Urinary bladder (tissue), 4 donors: ENCODE data around the gene SORBS1. TPM values are rescaled to one million over a fixed set of nuclear protein-coding genes. Genes with fewer than 3 reads are reported as not detected.
A peak's percentile ranks its signal among the peaks of the same experiment; 100 is the strongest.
"Not testable (repeated sequence)": the region's sequence is repeated elsewhere in the genome, so short reads cannot be mapped to it uniquely, and the experiment has no call there.

Source experiments
- DNase-seq: peaks from one replicate; pipeline ENCODE4 v3.0.0-alpha.2; 2015; ENCODE audit errors: extremely low spot score
- H3K27ac ChIP-seq: one replicate; pipeline ENCODE4 v1.5.1; 2013; ENCODE audit warnings: low read depth, mild to moderate bottlenecking, moderate library complexity
- H3K36me3 ChIP-seq: one replicate; pipeline ENCODE4 v1.6.1; 2013; ENCODE audit warnings: mild to moderate bottlenecking, moderate library complexity; ENCODE audit not compliant: insufficient read depth
- H3K4me1 ChIP-seq: one replicate; pipeline ENCODE4 v1.6.1; 2013; ENCODE audit warnings: mild to moderate bottlenecking, moderate library complexity; ENCODE audit not compliant: insufficient read depth
- H3K4me3 ChIP-seq: one replicate; pipeline ENCODE4 v1.5.1; 2013; ENCODE audit warnings: low read depth, low read length
- WGBS: extraction: QIAGEN DNeasy Blood & Tissue Kit; methylation state at CpG from one replicate; pipeline ENCODE4 v1.1.7; 2013; 5-methylcytosine and 5-hydroxymethylcytosine counted together
- polyA plus RNA-seq: library from polyadenylated mRNA; stranded (reverse); fragments of 200-250 nt; gene quantifications from one replicate; pipeline ENCODE4 v1.2.3, GENCODE V29; 2013
- total RNA-seq: library from RNA; depleted of rRNA; stranded (reverse); fragments of >200 nt; gene quantifications from one replicate; pipeline ENCODE4 v1.2.3, GENCODE V29; 2014
- donor health status: healthy with polysubstance abuse.
- donor health status: healthy.

The SORBS1 gene
- total and polyA plus RNA-seq, 2 donors: 297 to 697 TPM

- H3K4me1 ChIP-seq: no peaks in the 10 kb centered on the region
Observed at GRCh38 chr10:95474228-95475002, 86.8 kb downstream of the SORBS1 start.

GRCh38 chr10:95472304-95473088 is 88.7 kb downstream of the SORBS1 start:
- Histone ChIP-seq H3K4me1 (no peaks in the 10 kb centered on the region), H3K27ac (peak overlapping the region; percentile 30), H3K4me3 (no peak overlapping the region), H3K36me3 (no peaks in the 10 kb centered on the region)
- whole genome bisulfite sequencing: 63% methylated on average over 13 of the region's 13 CpGs
- no peak for DNase-seq

More at GRCh38 chr10:95474228-95475002, 86.8 kb downstream of the SORBS1 start:
- no peaks in the 10 kb centered on the region for H3K36me3 ChIP-seq
- no peak for DNase-seq
- H3K27ac ChIP-seq: peak overlapping the region; percentile 58
- no peak overlapping the region for H3K4me3 ChIP-seq
- WGBS: 14% methylated on average over 7 of the region's 7 CpGs

GRCh38 chr10:95469676-95470075 is 91.5 kb downstream of the SORBS1 start:
- H3K4me3 ChIP-seq: no peak overlapping the region
- H3K36me3 ChIP-seq: no peaks in the 10 kb centered on the region
- DNase-seq: no peak
- WGBS: 69% methylated on average over 5 of the region's 5 CpGs
- H3K27ac ChIP-seq: peak overlapping the region; percentile 71
- H3K4me1 ChIP-seq: no peaks in the 10 kb centered on the region

- Histone ChIP-seq H3K27ac (no peak overlapping the region), H3K4me1 (no peaks in the 10 kb centered on the region), H3K36me3 (no peaks in the 10 kb centered on the region), H3K4me3 (no peak overlapping the region)
- WGBS: 49% methylated on average over 3 of the region's 3 CpGs
- DNase-seq: no peak
Observed at GRCh38 chr10:95469251-95469650, 91.9 kb downstream of the SORBS1 start.

DNA sequence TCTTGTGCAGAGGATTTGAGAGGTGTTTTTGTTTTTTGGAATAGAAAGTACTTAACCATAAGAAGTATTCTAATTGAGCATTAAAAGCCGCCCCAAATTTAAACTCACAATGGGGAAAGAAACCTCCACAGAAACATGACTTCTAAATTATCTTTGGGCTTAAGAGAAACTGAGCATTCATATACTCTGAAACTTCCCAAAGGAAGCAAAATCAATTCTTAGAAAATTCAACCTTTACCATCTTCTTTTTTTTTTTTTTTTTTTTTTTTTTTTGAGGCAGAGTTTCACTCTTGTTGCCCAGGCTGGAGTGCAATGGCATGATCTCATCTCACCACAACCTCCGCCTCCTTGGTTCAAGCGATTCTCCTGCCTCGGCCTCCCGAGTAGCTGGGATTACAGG is 93.5 kb downstream of the SORBS1 start:
- H3K4me3 ChIP-seq, H3K27ac ChIP-seq, DNase-seq, H3K36me3 ChIP-seq, H3K4me1 ChIP-seq: not testable (repeated sequence)
- WGBS: 77% methylated on average over 5 of the region's 5 CpGs

DNA sequence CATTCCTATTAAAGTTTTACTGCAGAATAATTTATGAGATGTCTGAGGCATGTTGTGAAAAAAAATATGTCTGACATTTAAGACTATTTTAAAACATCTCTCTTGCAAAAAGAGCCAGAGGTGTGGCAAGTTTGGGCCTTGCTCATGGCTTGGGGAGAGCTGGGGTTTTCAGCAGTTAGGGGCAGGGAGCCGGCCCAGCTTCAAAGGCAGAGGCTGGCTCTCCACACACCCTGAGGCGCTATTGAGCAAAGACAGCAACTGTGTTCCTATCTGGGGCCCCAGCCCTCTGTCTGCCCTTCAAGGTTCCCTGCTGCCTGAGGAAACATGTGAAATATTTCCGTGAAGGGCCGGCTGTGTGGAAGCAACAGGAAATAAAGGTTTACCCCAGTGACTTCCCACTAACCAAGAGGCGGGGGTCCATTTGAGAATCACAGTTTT is 94.0 kb downstream of the SORBS1 start:
- no peak for DNase-seq
- H3K4me1 ChIP-seq: no peaks in the 10 kb centered on the region
- no peak overlapping the region for H3K27ac ChIP-seq
- H3K36me3 ChIP-seq: no peaks in the 10 kb centered on the region
- no peak overlapping the region for H3K4me3 ChIP-seq
- 24% methylated on average over 5 of the region's 5 CpGs for WGBS

- no peak overlapping the region for H3K27ac ChIP-seq
- H3K36me3 ChIP-seq: no peaks in the 10 kb centered on the region
- 80% methylated on average over 3 of the region's 3 CpGs for WGBS
- no peak overlapping the region for H3K4me3 ChIP-seq
- H3K4me1 ChIP-seq: no peaks in the 10 kb centered on the region
- DNase-seq: no peak
Observed at GRCh38 chr10:95466436-95466835, 94.7 kb downstream of the SORBS1 start.

DNA sequence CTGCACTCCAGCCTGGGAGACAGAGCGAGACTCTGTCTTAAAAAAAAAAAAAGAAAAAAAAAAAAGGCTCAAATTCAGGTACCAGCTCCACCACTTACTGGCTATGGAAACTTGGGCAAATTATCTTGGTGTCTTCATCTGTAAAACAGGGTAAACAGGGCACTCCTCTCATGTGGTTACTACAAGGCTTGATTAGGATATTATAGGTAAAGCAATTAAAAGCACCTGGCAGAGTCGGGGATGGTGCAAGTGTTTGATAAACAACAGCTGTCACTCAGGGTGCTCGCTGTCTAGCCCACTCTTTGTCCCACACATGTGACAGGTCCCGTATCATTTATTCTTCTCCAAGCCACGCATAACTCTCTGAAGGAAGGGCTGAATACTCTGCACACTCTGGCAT is 96.9 kb downstream of the SORBS1 start:
- no peaks in the 10 kb centered on the region for H3K36me3 ChIP-seq
- no peak overlapping the region for H3K4me3 ChIP-seq
- no peaks in the 10 kb centered on the region for H3K4me1 ChIP-seq
- WGBS: 71% methylated on average over 5 of the region's 5 CpGs
- H3K27ac ChIP-seq: no peak overlapping the region
- no peak for DNase-seq

GRCh38 chr10:95462740-95463667 is 98.2 kb downstream of the SORBS1 start:
- H3K4me1 ChIP-seq: no peaks in the 10 kb centered on the region
- no peak for DNase-seq

GRCh38 chr10:95461611-95462010 is 99.6 kb downstream of the SORBS1 start:
- no peak overlapping the region for H3K4me3 ChIP-seq
- DNase-seq: no peak
- no peaks in the 10 kb centered on the region for H3K4me1 ChIP-seq
- no peaks in the 10 kb centered on the region for H3K36me3 ChIP-seq
- H3K27ac ChIP-seq: no peak overlapping the region
- WGBS: 71% methylated on average over 4 of the region's 4 CpGs

More at GRCh38 chr10:95462740-95463667, 98.2 kb downstream of the SORBS1 start:
- 48% methylated on average over 1 of the region's 1 CpG for WGBS
- no peaks in the 10 kb centered on the region for H3K36me3 ChIP-seq
- no peak overlapping the region for H3K27ac ChIP-seq
- no peak overlapping the region for H3K4me3 ChIP-seq

- Histone ChIP-seq H3K27ac (peak overlapping the region; percentile 57), H3K4me1 (no peaks in the 10 kb centered on the region), H3K36me3 (no peaks in the 10 kb centered on the region), H3K4me3 (no peak overlapping the region)
- WGBS: 22% methylated on average over 9 of the region's 9 CpGs
- peak; percentile 84 for DNase-seq
Observed at GRCh38 chr10:95459446-95460045, 101.6 kb downstream of the SORBS1 start.

DNA sequence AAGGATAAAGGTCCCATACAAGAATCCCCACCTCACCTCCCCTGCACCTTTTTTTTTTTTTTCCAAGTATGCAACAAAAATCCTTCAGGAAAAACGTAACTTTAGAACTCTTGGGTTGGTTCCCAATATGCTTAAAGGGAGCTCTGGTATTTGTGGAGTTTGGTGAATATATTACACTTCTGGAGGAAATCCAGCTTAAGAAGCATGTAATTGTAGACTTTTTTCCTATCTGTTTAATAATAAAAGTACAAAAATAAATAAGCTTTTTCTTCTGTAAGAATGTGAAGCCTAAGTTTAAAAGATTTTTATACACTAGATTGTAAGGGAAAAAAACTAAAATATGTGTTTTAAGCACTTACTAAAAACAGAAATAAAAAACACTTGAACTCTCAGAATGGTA is 102.3 kb downstream of the SORBS1 start:
- no peak overlapping the region for H3K27ac ChIP-seq
- 22% methylated on average over 1 of the region's 1 CpG for WGBS
- H3K4me1 ChIP-seq: no peaks in the 10 kb centered on the region
- H3K4me3 ChIP-seq: no peak overlapping the region
- no peak for DNase-seq
- H3K36me3 ChIP-seq: no peaks in the 10 kb centered on the region

DNA sequence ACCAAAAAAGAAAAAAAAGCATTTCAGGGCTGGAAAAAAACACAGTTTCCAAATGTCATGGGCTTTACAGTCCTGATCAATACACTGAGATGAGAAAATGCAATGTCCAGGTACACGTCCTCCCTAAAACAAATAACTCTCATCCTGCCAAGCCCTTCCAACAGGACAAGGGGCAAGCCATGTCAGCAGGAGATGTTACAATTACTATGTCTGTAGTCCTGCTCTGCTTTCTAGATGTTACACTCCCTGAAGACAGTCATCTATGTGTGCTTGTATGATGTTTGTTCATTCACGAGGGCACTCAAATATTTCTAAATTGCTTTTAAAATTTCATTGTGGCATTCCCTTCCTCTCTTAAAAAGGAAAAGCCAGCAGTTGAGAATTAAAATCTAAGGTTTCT is 103.2 kb downstream of the SORBS1 start:
- H3K4me3 ChIP-seq: no peak overlapping the region
- H3K36me3 ChIP-seq: no peaks in the 10 kb centered on the region
- 56% methylated on average over 2 of the region's 2 CpGs for WGBS
- DNase-seq: no peak
- no peaks in the 10 kb centered on the region for H3K4me1 ChIP-seq
- H3K27ac ChIP-seq: no peak overlapping the region
